Measurements from ENCODE around the gene PDE4C. TPM values are rescaled to one million over a fixed set of nuclear protein-coding genes. Genes with fewer than 3 reads are reported as not detected.
A peak's percentile ranks its signal among the peaks of the same experiment; 100 is the strongest.

Gene PDE4C
- total RNA-seq, 1 donor from 2014 or later: not detected

DNA sequence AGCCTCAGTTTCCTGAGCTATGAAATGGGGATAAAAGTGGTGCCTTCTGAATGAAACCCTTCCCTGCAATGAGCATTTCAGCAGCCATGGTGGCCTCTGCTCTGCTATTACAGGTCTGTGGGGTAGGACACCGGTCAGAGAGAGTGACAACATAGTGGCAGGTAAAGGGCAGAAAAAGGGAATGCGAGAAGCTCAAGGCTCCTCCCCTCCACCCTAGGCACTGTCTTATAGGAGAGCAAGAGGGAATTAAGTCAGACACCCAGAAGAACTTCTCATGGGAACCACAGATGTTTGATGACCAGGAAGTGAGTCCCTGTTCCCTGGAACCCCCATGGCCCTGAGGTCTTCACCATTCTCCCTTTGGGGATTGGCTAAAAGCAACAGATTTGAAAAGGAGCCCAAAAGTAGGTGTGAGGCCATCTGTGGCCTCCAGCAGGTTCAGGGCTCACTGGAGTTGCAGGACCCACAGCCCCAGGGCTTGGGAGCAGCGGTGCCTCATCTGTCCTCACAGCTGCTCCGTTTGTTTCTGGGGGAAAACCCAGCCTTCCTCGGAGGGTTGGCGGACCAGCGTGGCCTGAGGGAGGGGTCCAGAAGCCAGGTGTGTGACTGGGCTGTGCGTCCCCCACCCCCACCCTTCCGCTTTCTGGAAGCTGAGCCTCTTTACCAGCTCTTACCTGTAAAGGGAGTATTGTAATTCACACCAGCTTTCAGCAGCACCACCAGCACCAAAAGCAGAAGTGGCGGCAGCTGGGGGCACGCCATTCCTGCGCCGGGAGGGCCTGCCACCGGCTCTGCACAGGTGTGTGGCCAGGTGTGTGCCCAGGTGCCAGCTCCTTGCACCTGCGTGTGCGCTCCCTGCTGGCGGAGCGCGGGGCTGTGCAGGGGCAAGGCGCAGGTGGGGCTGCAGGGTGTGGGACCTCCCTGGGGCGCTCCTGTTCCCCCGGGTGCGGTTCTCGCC lies 28.6 kb upstream of the PDE4C start:
- DNase-seq (ENCODE audit: low spot score): no peak

DNA sequence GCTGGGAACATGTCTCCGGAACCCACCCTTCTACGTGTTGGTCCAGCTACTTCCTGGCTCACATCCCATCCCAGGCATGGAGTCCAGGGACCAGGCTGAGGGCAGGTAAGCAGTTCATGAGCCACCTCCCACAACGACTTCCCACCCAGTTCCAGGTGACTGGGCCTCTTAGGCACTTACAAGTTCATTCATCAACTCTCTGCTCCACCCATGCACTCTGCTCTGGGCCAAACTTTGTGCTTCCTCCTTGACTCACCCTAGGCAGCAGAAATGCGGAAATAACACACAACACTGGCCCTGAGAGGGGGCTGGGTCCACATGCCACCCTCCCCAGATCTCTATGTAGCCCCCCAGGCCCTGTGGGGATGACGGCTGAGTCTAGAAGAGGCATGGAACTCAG lies 27.5 kb upstream of the PDE4C start:
- DNase-seq (ENCODE audit: low spot score): no peak

DNA sequence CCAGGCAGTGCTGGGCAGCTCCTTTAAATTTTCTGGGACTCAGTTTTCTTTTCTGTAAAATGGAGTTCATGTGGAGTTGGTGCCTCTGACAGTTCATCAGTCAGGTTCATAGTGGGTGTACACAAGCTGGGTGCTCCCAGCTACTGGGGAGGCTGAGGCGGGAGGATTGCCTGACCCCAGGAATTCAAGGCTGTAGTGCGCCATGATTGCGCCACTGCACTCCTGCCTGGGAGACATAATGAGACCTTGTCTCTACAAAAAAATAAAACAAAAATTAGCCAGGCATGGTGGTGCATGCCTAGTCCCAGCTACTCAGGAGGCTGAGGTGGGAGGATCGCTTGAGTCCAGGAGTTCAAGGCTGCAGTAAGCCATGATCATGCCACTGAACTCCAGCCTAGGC lies 26.9 kb upstream of the PDE4C start:
- no peak for DNase-seq (ENCODE audit: low spot score)

DNA sequence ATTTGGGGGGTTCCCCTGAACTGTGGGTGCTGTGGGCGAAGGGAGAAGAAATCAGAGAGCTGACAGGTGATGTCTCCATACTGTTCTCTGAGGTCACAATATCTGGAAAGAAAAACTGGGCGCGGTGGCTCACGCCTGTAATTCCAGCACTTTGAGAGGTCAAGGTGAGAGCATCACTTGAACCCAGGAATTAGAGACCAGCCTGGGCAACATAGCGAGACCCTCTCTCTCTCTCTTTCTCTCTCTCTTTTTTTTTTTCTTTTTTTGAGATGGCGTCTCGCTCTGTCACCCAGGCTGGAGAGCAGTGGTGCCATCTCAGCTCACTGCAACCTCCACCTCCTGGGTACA lies 26.1 kb upstream of the PDE4C start:
- no peak for DNase-seq (ENCODE audit: low spot score)

DNA sequence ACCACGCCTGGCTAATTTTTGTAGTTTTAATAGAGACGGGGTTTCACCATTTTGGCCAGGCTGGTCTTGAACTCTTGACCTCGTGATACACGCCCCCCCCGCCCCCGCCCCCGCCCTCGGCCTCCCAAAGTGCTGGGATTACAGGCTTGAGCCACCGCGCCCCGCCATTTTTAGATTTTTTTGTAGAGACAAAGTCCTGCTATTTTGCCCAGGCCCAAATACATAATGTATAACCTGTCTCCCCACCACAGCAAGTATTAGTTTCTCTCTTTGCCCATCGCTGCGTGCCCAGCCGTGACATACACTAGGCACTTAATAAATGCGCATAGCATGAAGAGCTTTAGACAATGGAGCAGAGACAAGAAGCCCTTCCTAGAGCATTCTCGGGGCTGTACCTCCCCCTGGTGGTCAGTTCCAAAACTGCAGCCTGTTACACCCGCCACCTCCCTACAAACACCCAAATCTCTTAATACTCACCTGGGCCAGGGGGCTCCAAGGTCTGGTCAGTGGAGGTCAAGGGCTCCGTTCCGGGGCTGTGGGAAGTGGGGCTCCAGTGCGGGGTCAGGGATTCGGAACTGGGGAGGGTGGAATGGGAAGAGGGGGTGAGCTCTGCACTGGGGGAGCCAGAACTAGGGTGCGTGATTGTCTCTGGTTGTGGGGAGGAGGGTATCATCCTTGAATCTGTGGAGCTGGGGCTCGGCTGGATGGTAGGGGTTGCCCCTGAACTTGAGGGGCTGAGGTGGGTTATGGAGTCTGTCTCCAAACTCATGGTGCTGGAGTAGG lies 25.5 kb upstream of the PDE4C start:
- DNase-seq (ENCODE audit: low spot score): no peak

DNA sequence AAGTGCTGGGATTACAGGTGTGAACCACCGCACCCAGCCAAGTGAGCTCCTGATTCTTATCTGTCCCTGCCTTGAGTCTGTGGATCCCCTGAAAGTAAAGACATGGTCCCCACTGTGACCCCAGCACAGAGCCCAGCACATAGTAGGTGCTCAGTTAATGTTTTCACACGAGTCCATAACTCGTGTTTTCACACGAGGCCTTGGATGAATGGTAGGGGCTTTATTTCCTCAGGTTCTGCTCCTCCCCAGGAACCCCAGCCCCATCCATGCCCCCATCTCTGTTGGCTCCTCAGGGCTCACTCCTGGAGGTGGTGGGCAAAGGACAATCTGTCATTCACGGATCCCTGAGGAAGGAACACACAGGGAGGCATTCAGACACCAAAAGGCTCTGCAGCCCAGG lies 23.6 kb upstream of the PDE4C start:
- no peak for DNase-seq (ENCODE audit: low spot score)

DNA sequence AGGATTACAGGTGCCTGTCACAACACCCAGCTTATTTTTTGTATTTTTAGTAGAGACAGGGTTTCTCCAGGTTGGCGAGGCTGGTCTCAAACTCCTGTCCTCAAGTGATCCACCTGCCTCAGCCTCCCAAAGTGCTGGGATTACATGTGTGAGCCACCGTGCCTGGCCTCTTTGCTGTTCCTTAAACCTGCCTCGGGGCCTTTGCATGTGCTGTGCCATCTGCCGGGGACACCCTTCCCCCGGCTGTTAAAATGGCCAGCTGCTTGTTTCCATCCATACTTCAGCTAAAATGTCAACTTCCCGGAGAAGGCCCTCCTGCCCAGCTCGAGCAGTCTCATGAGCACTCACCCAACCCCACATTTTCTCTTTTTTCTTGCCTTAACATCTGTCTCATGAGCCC lies 19.1 kb upstream of the PDE4C start:
- no peak for DNase-seq (ENCODE audit: low spot score)

DNA sequence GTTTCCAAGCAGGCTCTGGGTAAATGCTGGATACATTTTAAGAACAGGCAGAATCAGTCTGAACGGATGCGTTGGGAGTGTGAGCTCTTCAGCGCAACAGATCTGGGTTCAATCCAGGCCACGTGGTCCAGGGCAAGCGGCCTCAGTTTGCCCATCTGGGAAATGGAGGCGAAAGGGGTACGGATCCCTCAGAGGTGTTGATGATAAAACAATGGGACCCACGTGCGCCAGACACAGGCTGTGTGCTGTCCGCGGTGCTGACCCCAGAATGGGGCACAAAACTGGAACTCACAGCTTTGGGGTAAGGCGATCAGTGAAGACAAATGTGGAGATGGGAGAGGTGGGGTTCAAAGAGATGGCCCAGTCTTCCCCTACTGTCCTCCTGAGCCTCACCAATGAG lies 13.1 kb upstream of the PDE4C start:
- DNase-seq (ENCODE audit: low spot score): no peak

DNA sequence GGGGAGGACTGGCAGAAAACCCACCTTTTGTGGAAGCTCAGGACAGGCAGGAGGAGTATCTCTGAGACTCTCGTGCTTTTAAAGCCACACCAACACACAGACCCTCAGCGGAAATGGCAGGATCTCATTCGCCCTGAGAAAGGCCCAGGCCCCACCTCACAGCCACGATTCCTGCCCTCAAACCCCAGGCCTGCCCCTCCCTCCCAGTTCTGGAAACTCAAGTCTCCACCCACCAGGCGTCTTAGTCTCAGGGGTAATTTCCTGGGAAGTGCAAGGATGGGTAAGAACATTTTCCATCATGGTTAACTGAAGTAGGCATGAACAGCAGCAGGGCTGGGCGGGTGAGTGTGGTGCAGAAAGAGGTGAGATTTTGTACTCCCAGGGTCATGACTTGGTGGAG lies 8.0 kb upstream of the PDE4C start:
- DNase-seq (ENCODE audit: low spot score): no peak

DNA sequence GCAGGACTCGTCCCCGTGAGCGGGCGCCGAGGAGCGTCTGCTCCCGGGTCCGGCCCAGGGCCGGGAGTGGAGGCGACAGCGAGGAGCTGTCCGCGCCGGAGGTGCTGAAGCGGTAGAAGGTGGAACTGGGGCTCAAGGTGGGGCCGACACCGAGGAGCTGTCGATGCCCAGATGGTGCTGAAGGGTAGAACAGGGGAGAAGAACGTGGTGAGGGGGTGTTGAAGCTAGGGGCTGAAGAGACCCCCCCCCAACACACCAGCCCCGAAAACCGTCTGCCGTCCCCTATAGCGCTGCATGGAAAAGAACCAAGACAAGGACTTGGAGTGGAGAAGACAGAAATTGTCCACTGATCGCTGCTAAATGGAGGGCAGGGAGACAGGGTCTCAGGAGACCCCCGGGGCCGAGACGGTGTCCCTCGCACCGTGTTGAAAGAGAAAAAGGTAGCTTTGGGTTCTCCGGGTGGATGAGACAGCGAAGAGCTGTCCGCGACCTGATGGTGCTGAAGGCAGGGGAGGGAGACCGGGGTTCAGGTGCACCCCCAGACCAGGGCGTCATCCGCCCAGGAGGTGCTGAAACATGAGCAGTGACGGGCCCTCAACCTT lies 7.1 kb upstream of the PDE4C start:
- DNase-seq (ENCODE audit: low spot score): no peak

DNA sequence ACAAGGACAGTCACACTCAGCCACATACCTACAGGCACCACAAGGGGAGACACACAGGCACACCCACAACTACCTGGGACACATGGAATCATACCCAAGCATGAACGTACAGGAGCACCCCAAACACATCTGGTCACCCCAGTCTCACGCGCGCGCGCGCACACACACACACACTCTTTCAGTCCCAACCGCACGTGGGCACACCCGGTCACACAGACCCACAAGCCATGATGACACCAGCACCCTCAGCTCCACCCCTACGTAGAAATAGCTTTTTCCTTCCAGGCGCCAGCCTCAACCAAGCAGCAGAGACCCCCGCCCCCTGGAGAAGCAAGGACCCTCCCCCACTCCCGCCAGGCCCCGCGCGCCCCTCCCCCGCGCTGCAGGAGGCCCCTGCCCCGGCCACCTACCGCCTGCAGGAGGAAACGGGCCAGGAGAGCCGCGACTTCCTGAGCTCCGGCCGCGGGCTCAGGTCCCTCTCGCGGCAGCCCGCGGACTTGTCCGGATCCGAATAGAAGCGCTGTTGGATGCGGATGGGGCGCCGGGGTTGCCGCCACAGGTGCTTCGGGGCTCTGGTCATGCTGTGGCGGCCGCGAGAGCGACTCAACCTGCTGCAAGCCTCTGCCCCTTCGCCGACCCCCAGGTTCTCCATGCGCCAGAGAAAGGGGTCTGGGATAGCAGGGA lies 6.4 kb upstream of the PDE4C start:
- no peak for DNase-seq (ENCODE audit: low spot score)

DNA sequence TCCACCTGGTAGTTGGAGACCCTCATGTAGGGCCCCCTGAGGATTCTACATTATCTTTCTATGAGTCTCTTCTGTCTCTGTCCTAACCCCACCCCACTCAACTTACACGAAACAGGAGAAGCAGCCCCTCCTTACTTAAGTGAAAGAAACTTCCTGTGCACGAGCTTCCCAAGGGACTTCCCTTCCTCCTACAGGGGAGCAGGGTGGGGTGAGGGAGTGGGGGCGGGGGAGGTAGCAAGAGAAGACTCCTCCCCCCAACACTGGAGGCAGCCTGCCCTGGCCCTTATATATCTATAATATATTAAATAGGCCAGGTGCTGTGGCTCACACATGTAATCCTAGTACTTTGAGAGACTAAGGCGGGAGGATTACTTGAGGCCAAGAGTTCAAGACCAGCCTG lies 5.5 kb upstream of the PDE4C start:
- DNase-seq (ENCODE audit: low spot score): no peak

DNA sequence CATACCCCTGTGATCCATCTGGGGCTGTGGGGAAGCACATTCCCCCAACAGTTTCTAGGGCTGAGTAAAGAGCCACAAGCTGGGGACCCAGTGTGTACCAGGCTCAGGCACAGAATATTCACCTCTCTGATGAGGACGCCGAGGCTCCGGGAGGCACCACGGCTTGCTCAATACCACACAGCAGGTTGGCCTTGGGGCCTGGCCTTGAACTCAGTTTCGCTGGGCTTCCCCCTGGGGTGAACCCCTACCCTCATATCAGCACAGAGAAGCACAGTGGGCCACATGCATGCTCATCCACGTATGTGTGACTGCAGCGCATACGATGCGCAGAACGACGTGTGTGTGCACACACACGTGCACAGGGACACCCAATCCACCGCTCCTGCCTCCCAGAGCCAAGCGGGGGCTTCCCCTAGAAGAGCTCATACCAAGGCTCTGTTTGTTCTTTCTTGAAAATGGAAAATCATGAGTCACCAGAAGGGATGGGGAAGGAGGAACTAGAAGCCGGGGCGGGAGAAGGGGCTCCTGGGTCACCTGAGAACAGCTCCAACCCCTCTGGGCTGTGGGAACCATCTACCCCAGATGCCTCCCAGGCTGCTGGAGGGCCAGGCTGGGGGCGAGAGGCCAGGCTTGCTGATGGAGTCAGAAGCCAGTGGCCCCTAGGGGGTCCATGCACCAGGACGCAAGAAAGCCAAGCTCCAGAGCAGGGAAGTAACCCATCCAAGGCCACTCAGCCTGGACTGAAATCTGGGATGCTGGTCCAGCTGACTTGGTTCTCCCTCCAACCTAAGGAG lies 4.9 kb upstream of the PDE4C start:
- DNase-seq (ENCODE audit: low spot score): no peak

DNA sequence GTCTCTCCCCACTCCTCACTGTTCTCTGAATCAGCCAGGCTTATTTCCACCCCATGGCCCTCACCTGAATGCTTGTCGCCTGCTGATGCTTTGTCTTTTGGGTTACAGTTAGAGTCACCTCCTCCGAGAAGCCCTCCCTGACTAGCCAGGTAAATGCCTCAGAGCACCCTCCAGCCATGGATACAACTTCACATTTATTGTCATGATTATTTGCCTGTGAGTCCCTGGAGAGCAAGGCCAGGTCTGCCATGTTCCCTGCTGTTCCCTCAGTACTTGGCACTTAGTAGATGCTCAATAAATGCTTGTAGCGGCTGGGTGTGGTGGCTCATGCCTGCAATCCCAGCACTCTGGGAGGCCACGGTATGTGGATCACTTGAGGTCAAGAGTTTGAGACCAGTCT lies 3.7 kb upstream of the PDE4C start:
- DNase-seq (ENCODE audit: low spot score): no peak

DNA sequence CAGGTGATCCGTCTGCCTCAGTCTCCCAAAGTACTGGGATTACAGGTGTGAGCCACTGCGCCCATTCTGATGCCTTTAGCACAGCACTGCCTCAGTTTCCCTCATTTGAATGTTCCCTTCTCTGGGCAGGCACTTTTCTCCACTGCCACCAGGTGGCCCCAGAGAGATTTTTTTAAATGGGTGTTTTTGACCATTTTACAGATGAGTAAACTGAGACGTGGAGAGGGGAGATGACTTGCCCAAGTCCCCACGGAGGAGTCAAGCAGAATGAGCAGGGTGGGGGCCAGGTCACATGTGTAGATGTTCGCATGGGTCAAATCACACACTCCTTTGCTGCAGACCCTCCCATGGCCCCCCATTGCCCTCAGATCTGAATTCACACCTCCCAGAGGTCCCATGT lies 3.2 kb upstream of the PDE4C start:
- DNase-seq (ENCODE audit: low spot score): no peak

DNA sequence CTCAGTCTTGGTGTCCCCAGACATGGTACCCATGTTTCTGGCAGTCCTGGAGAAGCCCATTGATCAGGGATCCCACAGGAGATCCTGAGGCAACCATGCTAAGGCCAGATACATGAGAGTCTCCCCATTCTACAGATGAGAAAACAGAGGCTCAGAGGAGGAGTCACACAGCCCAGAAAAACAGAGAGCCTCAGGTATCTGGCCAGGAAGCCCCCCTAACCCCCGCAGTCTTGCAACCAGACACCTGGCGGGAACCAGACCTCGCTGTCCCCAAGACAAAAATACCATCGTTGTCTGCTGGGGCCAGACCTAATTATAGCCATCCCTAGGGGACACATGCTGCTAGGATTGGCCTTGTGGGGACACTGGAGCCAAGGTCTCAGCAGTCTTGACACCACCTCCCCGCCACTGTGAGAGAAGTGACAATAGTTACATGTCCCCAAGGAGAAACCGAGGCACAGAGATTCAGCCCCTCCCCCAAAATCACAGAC lies 1.6 kb upstream of the PDE4C start:
- no peak for DNase-seq (ENCODE audit: low spot score)

DNA sequence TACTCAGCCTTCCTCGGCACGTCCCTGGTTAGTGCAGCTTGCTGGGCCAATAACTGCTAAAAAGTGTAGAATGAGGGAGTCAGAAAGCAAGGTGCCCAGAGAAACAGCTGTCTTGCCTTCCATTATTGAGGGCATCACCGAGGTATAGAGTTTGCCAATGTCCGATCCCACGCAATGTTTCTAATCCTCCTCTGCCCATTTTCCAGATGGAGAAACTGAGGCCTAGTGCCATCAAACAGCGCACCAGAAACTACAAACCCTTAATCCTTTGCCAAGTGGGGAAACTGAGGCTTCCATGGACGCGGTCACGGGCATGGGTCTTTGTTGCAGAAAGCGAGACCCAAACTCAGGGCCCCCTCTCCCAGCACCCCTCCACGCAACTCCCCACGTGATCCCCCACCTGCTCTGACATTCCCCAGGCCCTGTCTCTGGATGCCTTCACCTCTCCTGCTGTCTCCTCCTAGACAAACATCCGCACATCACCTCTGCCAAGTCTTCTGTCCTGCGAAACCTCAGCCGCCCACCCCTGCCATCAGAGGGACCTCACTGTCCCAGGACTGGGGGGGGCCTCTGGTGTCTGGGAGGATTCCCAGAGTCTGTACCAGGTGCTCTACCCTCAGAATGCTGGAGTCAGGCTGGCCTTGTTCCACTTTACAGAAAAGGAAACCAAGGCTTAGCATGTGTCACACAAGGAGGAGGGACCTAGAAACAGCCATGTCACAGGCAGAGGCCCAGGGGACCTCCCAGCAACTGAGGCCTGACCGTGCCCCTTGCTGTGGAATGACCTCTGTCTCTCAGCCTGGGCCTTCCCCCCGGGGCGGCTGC lies 930 bp upstream of the PDE4C start:
- no peak for DNase-seq (ENCODE audit: low spot score)

DNA sequence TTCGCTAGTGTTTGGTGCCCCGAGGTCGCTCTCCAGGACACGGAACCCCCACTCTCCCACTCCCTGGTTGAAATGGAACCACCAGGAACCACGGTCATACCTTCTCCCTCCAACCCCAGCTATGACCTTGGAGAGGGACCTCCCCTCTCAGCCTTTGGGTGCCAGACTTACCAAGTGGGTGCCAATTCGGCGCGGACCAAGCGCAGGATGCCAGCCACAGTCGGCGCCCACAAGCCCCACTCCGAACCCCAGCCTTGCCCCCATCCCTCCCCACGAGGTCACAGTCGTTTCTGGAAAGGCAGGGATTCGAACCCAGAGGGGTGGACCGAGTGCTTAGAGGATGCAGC lies 910 bp downstream of the PDE4C start:
- no peak for DNase-seq (ENCODE audit: low spot score)

DNA sequence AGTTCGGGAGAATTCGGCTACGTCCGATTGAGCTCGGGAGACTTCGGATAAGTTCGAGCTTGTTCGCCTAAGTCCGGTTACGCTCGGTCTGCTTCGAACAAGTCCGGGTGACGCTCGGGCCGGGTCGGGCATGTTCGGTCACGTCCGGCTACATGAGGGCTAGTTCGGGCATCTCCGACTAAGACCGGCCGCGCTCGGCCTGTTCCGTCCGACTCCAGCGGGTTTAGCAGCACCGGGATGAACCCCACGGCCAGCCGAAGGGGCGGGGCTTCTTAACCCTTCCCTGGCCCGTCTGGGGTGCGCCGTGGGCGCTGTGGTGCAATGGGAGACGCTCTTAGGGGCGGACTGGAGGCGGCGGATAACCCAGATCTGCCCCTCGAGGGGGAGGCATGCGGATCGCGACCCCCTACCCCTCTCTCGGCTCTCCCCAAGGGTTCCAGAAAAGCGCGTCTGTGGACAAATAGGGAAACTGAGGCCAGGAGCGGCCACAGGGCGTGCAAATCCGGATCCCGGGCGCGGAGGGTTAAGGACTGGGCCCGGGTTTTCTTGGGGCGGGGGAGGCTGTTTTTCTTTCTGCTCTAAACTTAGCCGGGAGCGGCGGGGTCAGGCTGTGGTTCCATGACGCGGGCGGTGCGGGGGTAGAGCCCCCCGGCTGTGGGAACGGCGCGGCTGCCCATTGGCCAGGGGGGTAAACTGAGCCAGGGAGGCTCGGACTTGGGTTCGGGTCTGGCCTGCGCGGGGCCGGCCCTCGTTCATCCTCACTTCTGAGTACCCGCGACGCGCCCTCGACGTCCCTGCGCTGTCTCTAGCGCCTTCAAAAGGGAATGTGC lies 1.5 kb downstream of the PDE4C start:
- DNase-seq (ENCODE audit: low spot score): peak; percentile 100
